ENCODE results near the gene DNASE2B.

DNASE2B gene

GRCh38 chr1:84368441-84368840 is 29.8 kb upstream of the DNASE2B start:
- Histone ChIP-seq H4K12ac (ENCODE audit: low read depth, low read length) (no peak overlapping the region), H3K27ac (ENCODE audit: low read depth, low read length) (no peak overlapping the region), H3K18ac (ENCODE audit: low read length) (no peak overlapping the region), H4K8ac (ENCODE audit: low read depth, low read length) (no peak overlapping the region), H3K79me1 (ENCODE audit: low read length) (peaks cover 8% of the 10 kb centered on the region), H3K14ac (ENCODE audit: low read length) (no peak overlapping the region), H3K9me3 (ENCODE audit: insufficient read depth, low read depth, low read length) (no peaks in the 10 kb centered on the region), H2BK5ac (ENCODE audit: low read depth, low read length, poor library complexity) (no peak overlapping the region), H3K23ac (ENCODE audit: low read length) (no peak overlapping the region), H3K36me3 (ENCODE audit: control insufficient read depth in 1 of 2, insufficient read depth in 2 of 2, low read length in 2 of 2) (no peaks in the 10 kb centered on the region), H3K79me2 (ENCODE audit: control insufficient read depth, insufficient read depth, low read length, poor library complexity) (peaks cover 2% of the 10 kb centered on the region), H2AK5ac (ENCODE audit: low read length) (no peak overlapping the region), H3K4ac (ENCODE audit: low read depth, low read length) (no peak overlapping the region), H3K4me3 (ENCODE audit: low read depth, low read length) (no peak overlapping the region), H3K27me3 (ENCODE audit: insufficient read depth, low read length) (no peaks in the 10 kb centered on the region), H4K91ac (ENCODE audit: low read depth, low read length) (no peak overlapping the region), H2BK120ac (ENCODE audit: insufficient read depth, low read length, poor library complexity) (no peak overlapping the region), H3K4me2 (ENCODE audit: low read length) (no peak overlapping the region), H2BK12ac (ENCODE audit: low read length) (peak overlapping the region; percentile 6), H2AFZ (ENCODE audit: insufficient read depth, low read length, poor library complexity) (no peak overlapping the region), H3K9ac (ENCODE audit: low read length) (no peak overlapping the region), H3K4me1 (ENCODE audit: control insufficient read depth in 1 of 2, insufficient read depth in 2 of 2, low read length in 2 of 2) (peaks cover 5 to 6% of the 10 kb centered on the region in 2 experiments)
- peak; percentile 80 to 90 for DNase-seq
- WGBS (ENCODE audit: extremely low coverage, insufficient coverage, insufficient read length), result no CpG with 5 or more reads among the region's 5 CpGs

DNA sequence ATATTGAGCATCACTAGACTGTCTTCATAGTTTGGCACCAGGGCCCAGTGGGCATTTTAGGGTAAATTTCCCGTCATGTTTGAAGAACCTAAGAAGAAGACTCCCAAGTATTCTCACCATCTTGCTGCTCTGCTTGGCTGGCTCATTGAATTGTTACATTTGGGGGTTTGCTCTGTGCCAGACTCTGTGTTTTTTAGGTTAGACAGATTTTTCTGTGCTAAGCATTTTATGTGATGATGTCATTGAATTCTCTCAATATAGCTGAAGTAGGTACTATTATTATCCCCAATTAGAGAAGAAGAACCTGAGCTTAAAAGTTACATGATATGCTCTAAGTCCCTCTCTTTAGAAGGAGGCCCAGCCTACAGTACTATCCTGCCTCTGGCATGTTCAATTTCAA is 28.0 kb upstream of the DNASE2B start:
- Histone ChIP-seq H3K18ac (ENCODE audit: low read length) (no peak overlapping the region), H3K79me1 (ENCODE audit: low read length) (peaks cover 8% of the 10 kb centered on the region), H2BK12ac (ENCODE audit: low read length) (no peak overlapping the region), H2AFZ (ENCODE audit: insufficient read depth, low read length, poor library complexity) (no peak overlapping the region), H2BK5ac (ENCODE audit: low read depth, low read length, poor library complexity) (no peak overlapping the region), H3K14ac (ENCODE audit: low read length) (no peak overlapping the region), H4K8ac (ENCODE audit: low read depth, low read length) (no peak overlapping the region), H2BK120ac (ENCODE audit: insufficient read depth, low read length, poor library complexity) (no peak overlapping the region), H3K23ac (ENCODE audit: low read length) (no peak overlapping the region), H2AK5ac (ENCODE audit: low read length) (no peak overlapping the region), H3K4me1 (ENCODE audit: control insufficient read depth in 1 of 2, insufficient read depth in 2 of 2, low read length in 2 of 2) (peaks cover 5 to 6% of the 10 kb centered on the region in 2 experiments), H3K9ac (ENCODE audit: low read length) (no peak overlapping the region), H3K9me3 (ENCODE audit: insufficient read depth, low read depth, low read length) (no peaks in the 10 kb centered on the region), H3K79me2 (ENCODE audit: control insufficient read depth, insufficient read depth, low read length, poor library complexity) (peaks cover 2% of the 10 kb centered on the region), H3K4me2 (ENCODE audit: low read length) (no peak overlapping the region), H3K36me3 (ENCODE audit: control insufficient read depth in 1 of 2, insufficient read depth in 2 of 2, low read length in 2 of 2) (no peaks in the 10 kb centered on the region), H3K27ac (ENCODE audit: low read depth, low read length) (no peak overlapping the region), H3K4me3 (ENCODE audit: low read depth, low read length) (no peak overlapping the region), H3K4ac (ENCODE audit: low read depth, low read length) (no peak overlapping the region), H4K12ac (ENCODE audit: low read depth, low read length) (no peak overlapping the region), H3K27me3 (ENCODE audit: insufficient read depth, low read length) (no peaks in the 10 kb centered on the region), H4K91ac (ENCODE audit: low read depth, low read length) (no peak overlapping the region)
- no peak for DNase-seq
- WGBS (ENCODE audit: extremely low coverage, insufficient coverage, insufficient read length), result no CpG with 5 or more reads among the region's 1 CpG

DNA sequence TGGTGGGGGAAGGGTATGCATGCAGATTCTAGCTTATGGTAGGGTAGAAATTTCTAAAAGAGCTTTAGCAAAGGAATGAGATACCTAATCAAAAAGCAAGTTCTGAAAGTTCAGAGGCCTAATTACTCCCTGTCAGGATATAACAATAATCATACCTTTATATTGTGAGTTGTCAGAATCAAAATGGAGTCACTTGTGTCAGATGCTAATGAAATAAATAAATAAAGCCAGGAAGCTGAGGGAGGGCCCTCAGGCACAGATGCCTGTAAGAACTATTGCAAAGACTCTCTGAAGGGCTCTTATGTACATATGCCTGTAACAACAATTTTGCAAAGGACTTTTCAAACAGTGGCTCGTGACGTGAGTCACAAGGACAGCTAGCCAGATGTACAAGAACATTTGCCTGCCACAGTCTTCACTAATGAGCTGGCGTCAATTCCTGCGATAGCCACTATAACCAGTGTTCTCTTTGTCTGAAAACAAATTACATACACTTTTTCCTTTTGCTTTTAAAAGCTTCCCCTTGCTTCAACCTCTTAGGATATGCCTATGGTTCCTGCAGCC is 27.4 kb upstream of the DNASE2B start:
- no peak overlapping the region for H3K4me2 ChIP-seq (ENCODE audit: low read length)
- H3K18ac ChIP-seq (ENCODE audit: low read length), result no peak overlapping the region
- no peak overlapping the region for H2BK120ac ChIP-seq (ENCODE audit: insufficient read depth, low read length, poor library complexity)
- H3K4ac ChIP-seq (ENCODE audit: low read depth, low read length), result no peak overlapping the region
- H3K9me3 ChIP-seq (ENCODE audit: insufficient read depth, low read depth, low read length), result no peaks in the 10 kb centered on the region
- no peak overlapping the region for H2BK12ac ChIP-seq (ENCODE audit: low read length)
- peaks cover 4 to 5% of the 10 kb centered on the region in 2 experiments for H3K4me1 ChIP-seq (ENCODE audit: control insufficient read depth in 1 of 2, insufficient read depth in 2 of 2, low read length in 2 of 2)
- H3K79me1 ChIP-seq (ENCODE audit: low read length), result peaks cover 8% of the 10 kb centered on the region
- H2AK5ac ChIP-seq (ENCODE audit: low read length), result no peak overlapping the region
- no peak overlapping the region for H3K27ac ChIP-seq (ENCODE audit: low read depth, low read length)
- H4K12ac ChIP-seq (ENCODE audit: low read depth, low read length), result no peak overlapping the region
- H4K8ac ChIP-seq (ENCODE audit: low read depth, low read length), result no peak overlapping the region
- no peak overlapping the region for H3K23ac ChIP-seq (ENCODE audit: low read length)
- H3K14ac ChIP-seq (ENCODE audit: low read length), result no peak overlapping the region
- no CpG with 5 or more reads among the region's 4 CpGs for WGBS (ENCODE audit: extremely low coverage, insufficient coverage, insufficient read length)
- no peaks in the 10 kb centered on the region for H3K27me3 ChIP-seq (ENCODE audit: insufficient read depth, low read length)
- no peak overlapping the region for H3K4me3 ChIP-seq (ENCODE audit: low read depth, low read length)
- no peak overlapping the region for H2AFZ ChIP-seq (ENCODE audit: insufficient read depth, low read length, poor library complexity)
- no peaks in the 10 kb centered on the region for H3K36me3 ChIP-seq (ENCODE audit: control insufficient read depth in 1 of 2, insufficient read depth in 2 of 2, low read length in 2 of 2)
- H3K9ac ChIP-seq (ENCODE audit: low read length), result no peak overlapping the region
- no peak overlapping the region for H4K91ac ChIP-seq (ENCODE audit: low read depth, low read length)
- H2BK5ac ChIP-seq (ENCODE audit: low read depth, low read length, poor library complexity), result no peak overlapping the region
- peaks cover 2% of the 10 kb centered on the region for H3K79me2 ChIP-seq (ENCODE audit: control insufficient read depth, insufficient read depth, low read length, poor library complexity)
- peak; percentile 89 to 90 for DNase-seq

GRCh38 chr1:84373436-84374141 is 24.7 kb upstream of the DNASE2B start:
- Histone ChIP-seq H4K8ac (ENCODE audit: low read depth, low read length) (no peak overlapping the region), H2BK5ac (ENCODE audit: low read depth, low read length, poor library complexity) (no peak overlapping the region), H3K23ac (ENCODE audit: low read length) (no peak overlapping the region), H4K12ac (ENCODE audit: low read depth, low read length) (no peak overlapping the region), H2AK5ac (ENCODE audit: low read length) (no peak overlapping the region), H3K4me3 (ENCODE audit: low read depth, low read length) (no peak overlapping the region), H2BK120ac (ENCODE audit: insufficient read depth, low read length, poor library complexity) (no peak overlapping the region), H4K91ac (ENCODE audit: low read depth, low read length) (no peak overlapping the region), H2AFZ (ENCODE audit: insufficient read depth, low read length, poor library complexity) (no peak overlapping the region), H3K9me3 (ENCODE audit: insufficient read depth, low read depth, low read length) (no peaks in the 10 kb centered on the region), H3K14ac (ENCODE audit: low read length) (no peak overlapping the region), H3K27ac (ENCODE audit: low read depth, low read length) (no peak overlapping the region), H3K79me2 (ENCODE audit: control insufficient read depth, insufficient read depth, low read length, poor library complexity) (no peaks in the 10 kb centered on the region), H3K18ac (ENCODE audit: low read length) (no peak overlapping the region), H3K4me2 (ENCODE audit: low read length) (no peak overlapping the region), H3K4me1 (ENCODE audit: control insufficient read depth in 1 of 2, insufficient read depth in 2 of 2, low read length in 2 of 2) (no peaks in the 10 kb centered on the region), H3K79me1 (ENCODE audit: low read length) (no peaks in the 10 kb centered on the region), H2BK12ac (ENCODE audit: low read length) (no peak overlapping the region), H3K9ac (ENCODE audit: low read length) (no peak overlapping the region), H3K27me3 (ENCODE audit: insufficient read depth, low read length) (no peaks in the 10 kb centered on the region), H3K36me3 (ENCODE audit: control insufficient read depth in 1 of 2, insufficient read depth in 2 of 2, low read length in 2 of 2) (no peaks in the 10 kb centered on the region), H3K4ac (ENCODE audit: low read depth, low read length) (no peak overlapping the region)
- no CpG with 5 or more reads among the region's 2 CpGs for WGBS (ENCODE audit: extremely low coverage, insufficient coverage, insufficient read length)
- DNase-seq, result peak; percentile 54 to 78
